ENCODE results near the gene INAFM1.

Gene INAFM1

DNA sequence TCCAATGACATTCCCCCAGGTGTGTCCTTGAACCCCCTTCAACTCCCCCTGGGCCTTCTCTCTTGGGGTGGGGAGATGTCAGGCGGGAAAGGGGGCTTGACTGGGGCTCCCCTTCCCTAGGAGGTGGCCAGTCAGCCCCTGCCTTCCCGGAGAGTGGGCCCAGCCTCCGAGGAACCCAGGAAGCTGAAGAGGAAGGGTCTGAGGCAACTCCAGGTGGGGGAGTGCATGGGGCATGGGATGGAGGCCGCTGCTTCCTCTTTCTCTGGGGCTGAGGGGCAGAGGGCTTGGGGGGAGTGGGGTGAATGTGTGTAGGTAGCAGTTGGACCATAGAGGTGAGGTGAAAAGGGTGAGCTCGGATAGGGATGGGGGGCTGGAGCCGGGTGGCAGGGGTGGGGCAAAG, 2.7 kb upstream of the INAFM1 start:
- Histone ChIP-seq H3K36me3 (ENCODE audit: control insufficient read depth, low read length) (peaks cover 11% of the 10 kb centered on the region), H3K4me1 (ENCODE audit: control insufficient read depth, low read length) (peaks cover 27% of the 10 kb centered on the region), H3K27ac (ENCODE audit: low read depth, low read length) (no peak overlapping the region), H3K27me3 (ENCODE audit: control insufficient read depth, low read length) (no peaks in the 10 kb centered on the region), H4K20me1 (ENCODE audit: control insufficient read depth, insufficient read depth, low read depth, low read length) (no peaks in the 10 kb centered on the region; the same call in 1 of the 2 replicates), H3K9me3 (ENCODE audit: control insufficient read depth, insufficient read depth, low read length) (no peaks in the 10 kb centered on the region), H3K4me2 (ENCODE audit: low read length) (no peak overlapping the region), H3K4me3 (ENCODE audit: low read length) (no peak overlapping the region), H3K9me2 (replicated peaks; ENCODE audit: control insufficient read depth, low read length) (no peaks in the 10 kb centered on the region), H3F3A (ENCODE audit: control insufficient read depth, insufficient read depth) (0 out of 2 replicates have a peak, but pooled peaks cover 2% of the 10 kb centered on the region), H3K79me2 (ENCODE audit: control insufficient read depth, low read length) (peaks cover 17% of the 10 kb centered on the region)
- TF ChIP-seq CTCF (IDR thresholded peaks at IDR 0.05; ENCODE audit: low read depth, low read length, poor library complexity, severe bottlenecking) (no peak), EZH2phosphoT487 (IDR thresholded peaks at IDR 0.05; ENCODE audit: borderline replicate concordance, low read length) (no peak)

GRCh38 chr19:47272448-47273312, 2.0 kb upstream of the INAFM1 start:
- H3K27ac ChIP-seq (ENCODE audit: low read depth, low read length) = peak overlapping the region; percentile 88
- no peak for TF ChIP-seq EZH2phosphoT487 (IDR thresholded peaks at IDR 0.05; ENCODE audit: borderline replicate concordance, low read length)
- no peak for TF ChIP-seq CTCF (IDR thresholded peaks at IDR 0.05; ENCODE audit: low read depth, low read length, poor library complexity, severe bottlenecking)
- H3K36me3 ChIP-seq (ENCODE audit: control insufficient read depth, low read length) = peaks cover 11% of the 10 kb centered on the region
- no peaks in the 10 kb centered on the region; the same call in 1 of the 2 replicates for H4K20me1 ChIP-seq (ENCODE audit: control insufficient read depth, insufficient read depth, low read depth, low read length)
- no peaks in the 10 kb centered on the region for H3K9me3 ChIP-seq (ENCODE audit: control insufficient read depth, insufficient read depth, low read length)
- 0 out of 2 replicates have a peak, but pooled peaks cover 2% of the 10 kb centered on the region for H3F3A ChIP-seq (ENCODE audit: control insufficient read depth, insufficient read depth)
- peaks cover 17% of the 10 kb centered on the region for H3K79me2 ChIP-seq (ENCODE audit: control insufficient read depth, low read length)
- H3K4me3 ChIP-seq (ENCODE audit: low read length) = peak overlapping the region; percentile 80
- H3K9me2 ChIP-seq (replicated peaks; ENCODE audit: control insufficient read depth, low read length) = no peaks in the 10 kb centered on the region
- H3K4me1 ChIP-seq (ENCODE audit: control insufficient read depth, low read length) = peaks cover 31% of the 10 kb centered on the region
- no peaks in the 10 kb centered on the region for H3K27me3 ChIP-seq (ENCODE audit: control insufficient read depth, low read length)
- H3K4me2 ChIP-seq (ENCODE audit: low read length) = peak overlapping the region; percentile 76

DNA sequence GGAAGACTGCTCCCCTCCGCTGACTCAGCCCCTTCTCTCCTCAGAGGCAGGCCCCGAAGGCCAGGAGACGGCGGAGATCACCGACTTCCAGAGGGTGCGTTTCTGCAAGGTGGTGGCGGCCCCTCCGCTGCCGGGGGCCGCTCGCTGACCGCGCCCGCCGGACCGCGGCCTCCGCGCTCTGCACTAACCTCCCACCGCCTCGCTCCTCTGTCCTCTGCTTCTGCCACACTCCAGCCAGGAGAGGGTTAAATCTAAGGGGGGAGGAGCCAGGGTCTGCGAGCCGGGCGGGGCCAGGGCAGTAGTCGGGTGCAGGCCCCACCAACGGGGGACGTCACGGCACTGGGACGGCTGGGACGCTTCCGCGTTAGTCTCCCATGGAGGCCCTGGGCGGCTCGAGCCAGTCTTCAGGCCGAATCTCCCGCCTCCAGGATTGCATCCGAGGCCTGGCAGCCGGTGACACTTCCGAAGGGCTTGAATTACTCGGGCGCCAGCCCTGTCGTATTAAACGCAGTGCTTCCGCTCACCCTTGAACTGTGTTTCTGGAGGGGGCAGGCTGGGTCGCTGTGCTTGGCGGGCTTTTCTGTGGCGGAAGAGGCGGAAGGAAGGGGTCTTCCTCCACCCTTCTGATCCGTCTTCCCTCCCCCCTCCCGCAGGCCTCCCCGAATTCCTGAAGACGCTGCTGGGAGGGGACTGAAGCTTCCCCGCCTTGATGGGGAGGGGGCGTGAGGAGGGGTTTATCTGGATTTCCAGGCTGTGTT, 1.2 kb upstream of the INAFM1 start:
- Histone ChIP-seq H3F3A (ENCODE audit: control insufficient read depth, insufficient read depth) (0 out of 2 replicates have a peak, but pooled peaks cover 2% of the 10 kb centered on the region), H3K4me2 (ENCODE audit: low read length) (peak overlapping the region; percentile 76), H3K4me3 (ENCODE audit: low read length) (peak overlapping the region; percentile 80), H3K27me3 (ENCODE audit: control insufficient read depth, low read length) (no peaks in the 10 kb centered on the region), H3K79me2 (ENCODE audit: control insufficient read depth, low read length) (peaks cover 17% of the 10 kb centered on the region), H3K36me3 (ENCODE audit: control insufficient read depth, low read length) (peaks cover 11% of the 10 kb centered on the region), H3K27ac (ENCODE audit: low read depth, low read length) (peak overlapping the region; percentile 88), H3K9me3 (ENCODE audit: control insufficient read depth, insufficient read depth, low read length) (no peaks in the 10 kb centered on the region), H4K20me1 (ENCODE audit: control insufficient read depth, insufficient read depth, low read depth, low read length) (no peaks in the 10 kb centered on the region; the same call in 1 of the 2 replicates), H3K4me1 (ENCODE audit: control insufficient read depth, low read length) (peaks cover 34% of the 10 kb centered on the region), H3K9me2 (replicated peaks; ENCODE audit: control insufficient read depth, low read length) (no peaks in the 10 kb centered on the region)
- no peak for TF ChIP-seq EZH2phosphoT487 (IDR thresholded peaks at IDR 0.05; ENCODE audit: borderline replicate concordance, low read length)
- TF ChIP-seq CTCF (IDR thresholded peaks at IDR 0.05; ENCODE audit: low read depth, low read length, poor library complexity, severe bottlenecking) = no peak

Measured in DOHH2 (cell line).